IMR-90 (cell line): ENCODE data around the gene KLHL34. TPM values are rescaled to one million over a fixed set of nuclear protein-coding genes. Genes with fewer than 3 reads are reported as not detected.

Experiments
- ATAC-seq: fragments of 200-7000 bp; cut with Tn5 transposase; 2 replicates; pipeline ENCODE4 v1.9.1; 2020; ENCODE audit warnings: low read depth, mild to moderate bottlenecking, moderate library complexity
- BruUV-seq: library from RNA; stranded (reverse); fragments of 400-500 nt; replicated peaks from 2 replicates; lab custom pipeline; 2021; lab: Mats Ljungman, UMichigan
- CTCF ChIA-PET: fragments of 300-600 bp; formaldehyde crosslinking; extraction: SDS; loops from one replicate; lab custom pipeline; 2021; ENCODE audit warnings: antibody characterized with exemption; lab: Yijun Ruan, JAX
- POLR2A ChIA-PET: fragments of 300-600 bp; sonication (Branson Sonifier 250); formaldehyde crosslinking; loops from one replicate; lab custom pipeline; 2022; ENCODE audit warnings: antibody characterized with exemption; ENCODE audit not compliant: unreplicated experiment; lab: Charles Lee
- DNase-seq: peaks from one replicate; pipeline ENCODE4 v3.0.0; 2013
- H2AFZ ChIP-seq: replicated peaks from 2 replicates; pipeline ENCODE3; 2013; ENCODE audit warnings: low read length, mild to moderate bottlenecking; ENCODE audit not compliant: poor library complexity
- H2AK5ac ChIP-seq: 2 replicates; pipeline ENCODE4 v1.6.1; 2013; ENCODE audit warnings: low read depth, low read length, inconsistent platforms
- H2AK9ac ChIP-seq: replicated peaks from 2 replicates; pipeline ENCODE3; 2013; ENCODE audit warnings: mild to moderate bottlenecking, low read depth, low read length, moderate library complexity; ENCODE audit not compliant: poor library complexity
- H2BK120ac ChIP-seq: 2 replicates; pipeline ENCODE4 v1.6.1; 2013; ENCODE audit warnings: low read depth, low read length, inconsistent platforms
- H2BK15ac ChIP-seq: 3 replicates; pipeline ENCODE4 v1.6.1; 2013; ENCODE audit warnings: low read depth, low read length, inconsistent platforms
- H2BK20ac ChIP-seq: 2 replicates; pipeline ENCODE4 v1.6.1; 2013; ENCODE audit warnings: low read depth, mild to moderate bottlenecking, inconsistent platforms, low read length, moderate library complexity
- H2BK5ac ChIP-seq: 2 replicates; pipeline ENCODE4 v1.6.1; 2013; ENCODE audit warnings: mild to moderate bottlenecking, low read depth, low read length, inconsistent platforms; ENCODE audit not compliant: poor library complexity, severe bottlenecking
- H3K14ac ChIP-seq: replicated peaks from 2 replicates; pipeline ENCODE4 v1.6.1; 2013; ENCODE audit warnings: low read depth, low read length, inconsistent platforms
- H3K18ac ChIP-seq: 2 replicates; pipeline ENCODE4 v1.6.1; 2013; ENCODE audit warnings: low read depth, low read length, control low read depth
- H3K23ac ChIP-seq: 2 replicates; pipeline ENCODE4 v1.6.1; 2013; ENCODE audit warnings: low read depth, low read length, inconsistent platforms
- H3K27ac ChIP-seq: 2 replicates; pipeline ENCODE4 v1.5.1; 2013; ENCODE audit warnings: mild to moderate bottlenecking, control low read depth, low read length; ENCODE audit not compliant: insufficient read depth
- H3K27me3 ChIP-seq: 2 replicates; pipeline ENCODE4 v1.6.1; 2013; ENCODE audit warnings: low read length; ENCODE audit not compliant: control insufficient read depth, insufficient read depth
- H3K36me3 ChIP-seq: 2 replicates; pipeline ENCODE4 v1.6.1; 2013; ENCODE audit warnings: low read length, mixed read lengths; ENCODE audit not compliant: control insufficient read depth, insufficient read depth
- H3K4ac ChIP-seq: 2 replicates; pipeline ENCODE4 v1.6.1; 2013; ENCODE audit warnings: low read depth, low read length, inconsistent platforms
- H3K4me1 ChIP-seq: 2 replicates; pipeline ENCODE4 v1.6.1; 2013; ENCODE audit warnings: low read length, mixed read lengths; ENCODE audit not compliant: control insufficient read depth, insufficient read depth
- H3K4me2 ChIP-seq: 2 replicates; pipeline ENCODE4 v1.6.1; 2013; ENCODE audit warnings: low read depth, mild to moderate bottlenecking, control low read depth, low read length, moderate library complexity
- H3K4me3 ChIP-seq: 2 replicates; pipeline ENCODE4 v1.5.1; 2013; ENCODE audit warnings: low read depth, mild to moderate bottlenecking, control low read depth, low read length, moderate library complexity; ENCODE audit not compliant: insufficient read depth
- H3K56ac ChIP-seq: 2 replicates; pipeline ENCODE4 v1.6.1; 2013; ENCODE audit warnings: low read length, inconsistent platforms; ENCODE audit not compliant: insufficient read depth; ENCODE audit errors: extremely low read depth
- H3K79me1 ChIP-seq, 2 experiments: 2 replicates each; pipeline ENCODE4 v1.6.1; 2013; ENCODE audit warnings: low read length in 2 of 2, inconsistent platforms in 1 of 2, low read depth in 1 of 2
- H3K9ac ChIP-seq: 2 replicates; pipeline ENCODE4 v1.6.1; 2013; ENCODE audit warnings: low read depth, low read length, control low read depth
- H3K9me1 ChIP-seq: 2 replicates; pipeline ENCODE4 v1.6.1; 2013; ENCODE audit warnings: low read length, inconsistent platforms; ENCODE audit not compliant: insufficient read depth
- H3K9me3 ChIP-seq: 2 replicates; pipeline ENCODE4 v1.6.1; 2013; ENCODE audit warnings: low read length; ENCODE audit not compliant: control insufficient read depth, insufficient read depth
- H4K20me1 ChIP-seq: 2 replicates; pipeline ENCODE4 v1.6.1; 2013; ENCODE audit warnings: low read length, inconsistent platforms; ENCODE audit not compliant: insufficient read depth
- H4K5ac ChIP-seq: 2 replicates; pipeline ENCODE4 v1.6.1; 2013; ENCODE audit warnings: mild to moderate bottlenecking, low read depth, low read length, control low read depth
- H4K8ac ChIP-seq, 2 experiments: 2 replicates each; pipeline ENCODE4 v1.6.1; 2013; ENCODE audit warnings: low read depth in 2 of 2, low read length in 2 of 2, control low read depth in 1 of 2, inconsistent platforms in 1 of 2
- H4K91ac ChIP-seq: 2 replicates; pipeline ENCODE4 v1.6.1; 2013; ENCODE audit warnings: low read depth, low read length, inconsistent platforms; ENCODE audit not compliant: insufficient read depth
- BHLHE40 ChIP-seq: fragments of 150-350 bp; IDR thresholded peaks from 2 replicates; pipeline ENCODE4 v1.6.1; 2016; ENCODE audit warnings: mild to moderate bottlenecking, low read depth, low read length
- CHD1 ChIP-seq: IDR thresholded peaks from 2 replicates; pipeline ENCODE4 v1.6.1; 2012; ENCODE audit warnings: low read depth, low read length, improper control_type of control experiment
- NFE2L2 ChIP-seq: fragments of 150-350 bp; IDR thresholded peaks from 2 replicates; pipeline ENCODE4 v1.6.1; 2016; ENCODE audit warnings: low read depth, mild to moderate bottlenecking, low read length
- RCOR1 ChIP-seq: IDR thresholded peaks from 2 replicates; pipeline ENCODE4 v1.6.1; 2012; ENCODE audit warnings: mild to moderate bottlenecking, low read length, improper control_type of control experiment; ENCODE audit not compliant: insufficient replicate concordance
- RFX5 ChIP-seq: IDR thresholded peaks from 2 replicates; pipeline ENCODE4 v1.8.0; 2012; ENCODE audit warnings: low read depth, mild to moderate bottlenecking, low read length, moderate library complexity
- WGBS, 2 experiments: methylation state at CpG; one replicate each; pipeline versions ENCODE4 v1.1.5 to v1.1.7; 2013; ENCODE audit warnings: missing lambda C conversion rate in 2 of 2; ENCODE audit not compliant: insufficient read length in 1 of 2; ENCODE audit errors: extremely low coverage in 2 of 2; 5-methylcytosine and 5-hydroxymethylcytosine counted together
- dilution Hi-C: fragments of 300-500 bp; cut with HindIII; formaldehyde crosslinking; loops from one replicate; pipeline ENCODE4 v1.14.3; 2018; ENCODE audit warnings: low sequenced_read_pairs; ENCODE audit not compliant: unreplicated experiment
- in situ Hi-C: fragments of 300-500 bp; cut with MboI; formaldehyde crosslinking; loops from 3 replicates; pipeline ENCODE4 v1.14.3; 2019; ENCODE audit warnings: low sequenced_read_pairs, inconsistent platforms, mixed read lengths
- intact Hi-C: fragments of 100-400 bp; cut with micrococcal nuclease; formaldehyde crosslinking; loops from 2 replicates; pipeline ENCODE4 v1.10.0; 2022
- polyA plus RNA-seq, 3 experiments: library from polyadenylated mRNA; depleted of rRNA; stranded (reverse); fragments of >200 nt; gene quantifications; 2 replicates each; pipeline ENCODE4 v1.2.3, GENCODE V29; 2012; ENCODE audit warnings: low replicate concordance in 1 of 3
- total RNA-seq: library from RNA; depleted of rRNA; stranded (reverse); fragments of >200 nt; gene quantifications from 2 replicates; pipeline ENCODE4 v1.2.3, GENCODE V29; 2012

The KLHL34 gene
- total and polyA plus RNA-seq, 2 of the 4 experiments (the other 2 are of a cell fraction), result not detected

- DNase-seq (no peak), ATAC-seq (no peak)
- no peak overlapping the region for H4K91ac ChIP-seq
- H2BK20ac ChIP-seq, result no peak overlapping the region
- H3K4me2 ChIP-seq, result no peak overlapping the region
- H3K79me1 ChIP-seq, result no peaks in the 10 kb centered on the region
- WGBS, 2 experiments, result 77% methylated on average over 4 of the region's 5 CpGs; no CpG with 5 or more reads in 1 of the 2 experiments
- H2BK15ac ChIP-seq, result no peak overlapping the region
- no peak overlapping the region for H3K56ac ChIP-seq
- no peaks in the 10 kb centered on the region for H3K36me3 ChIP-seq
- BruUV-seq, result no TSS peak
- intact Hi-C loops (no loop called here), dilution Hi-C loops (no loop called here), in situ Hi-C loops (no loop called here)
- no peak overlapping the region for H2AK9ac ChIP-seq
- no peaks in the 10 kb centered on the region for H3K9me1 ChIP-seq
- no peak overlapping the region for H2BK5ac ChIP-seq
- H3K18ac ChIP-seq, result no peak overlapping the region
- no peak overlapping the region for H2BK120ac ChIP-seq
- H3K23ac ChIP-seq, result no peak overlapping the region
- H4K5ac ChIP-seq, result no peak overlapping the region
- no peak overlapping the region for H3K27ac ChIP-seq
- no peak overlapping the region for H3K14ac ChIP-seq
- H3K4me3 ChIP-seq, result no peak overlapping the region
- POLR2A ChIA-PET, result no interaction called here
- H3K9me3 ChIP-seq, result no peaks in the 10 kb centered on the region
- TF ChIP-seq BHLHE40 (no peak), CHD1 (no peak), NFE2L2 (no peak), RCOR1 (no peak), RFX5 (no peak)
- no peak overlapping the region for H2AFZ ChIP-seq
- no peak overlapping the region for H3K9ac ChIP-seq
- H3K4me1 ChIP-seq, result no peaks in the 10 kb centered on the region
- CTCF ChIA-PET, result no interaction called here
- H4K20me1 ChIP-seq, result no peaks in the 10 kb centered on the region
- H3K27me3 ChIP-seq, result no peaks in the 10 kb centered on the region
- no peak overlapping the region for H3K4ac ChIP-seq
- no peak overlapping the region for H2AK5ac ChIP-seq
- H4K8ac ChIP-seq, result no peak overlapping the region
These were observed 46.0 kb downstream of the KLHL34 start for GRCh38 chrX:21612154-21612553.
